NCI-H82 (cell line): ENCODE measurements around the gene IL2RA.
"Not testable (repeated sequence)": the region's sequence is repeated elsewhere in the genome, so short reads cannot be mapped to it uniquely, and the experiment has no call there.

Source experiments
- DNase-seq: peaks from one replicate; lab custom pipeline; 2025; lab: John Stamatoyannopoulos, UW

The IL2RA gene

DNA sequence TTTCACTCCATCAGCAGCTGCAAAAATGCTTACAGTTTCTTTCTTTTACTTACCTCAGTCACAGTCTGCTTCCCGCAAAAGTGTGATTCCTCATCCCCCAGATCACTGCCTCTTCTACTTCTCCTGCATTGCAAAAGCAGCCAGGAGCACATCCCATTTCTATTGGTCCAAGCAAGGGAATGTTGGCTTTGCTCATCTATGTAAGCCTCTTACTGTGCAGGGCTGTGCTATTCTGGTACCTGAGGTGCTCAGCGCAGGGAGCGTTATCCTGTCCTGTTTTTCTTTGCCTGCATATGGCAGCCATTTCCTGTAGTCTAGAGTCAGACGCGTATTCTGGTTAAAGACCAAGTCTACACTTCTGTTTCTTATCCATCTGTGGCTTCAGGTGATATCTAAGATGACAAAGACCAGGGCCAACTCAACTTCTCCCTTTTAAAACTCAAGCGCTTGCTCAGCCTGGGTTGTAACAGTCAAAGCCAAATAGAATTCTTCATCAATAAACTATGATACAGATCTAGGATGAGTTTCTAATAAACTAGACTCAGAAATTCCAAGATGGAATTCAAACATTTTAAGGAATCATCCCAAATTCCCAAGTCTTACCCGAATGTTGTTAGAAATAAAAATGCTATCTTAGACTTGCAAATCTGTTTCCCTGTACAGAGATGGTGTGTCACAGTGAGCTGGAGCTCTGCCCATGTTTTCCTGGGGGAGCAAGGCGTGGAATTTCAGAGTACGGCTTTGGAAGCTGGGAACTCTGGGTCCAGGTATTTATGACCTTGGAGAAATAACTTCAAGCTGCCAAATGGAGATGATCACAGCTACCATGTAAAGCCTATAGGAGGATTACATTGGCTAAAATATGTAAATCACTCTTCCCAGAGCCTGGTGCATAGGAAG is 20.6 kb upstream of the IL2RA start:
- DNase-seq, result peak; percentile 2

DNA sequence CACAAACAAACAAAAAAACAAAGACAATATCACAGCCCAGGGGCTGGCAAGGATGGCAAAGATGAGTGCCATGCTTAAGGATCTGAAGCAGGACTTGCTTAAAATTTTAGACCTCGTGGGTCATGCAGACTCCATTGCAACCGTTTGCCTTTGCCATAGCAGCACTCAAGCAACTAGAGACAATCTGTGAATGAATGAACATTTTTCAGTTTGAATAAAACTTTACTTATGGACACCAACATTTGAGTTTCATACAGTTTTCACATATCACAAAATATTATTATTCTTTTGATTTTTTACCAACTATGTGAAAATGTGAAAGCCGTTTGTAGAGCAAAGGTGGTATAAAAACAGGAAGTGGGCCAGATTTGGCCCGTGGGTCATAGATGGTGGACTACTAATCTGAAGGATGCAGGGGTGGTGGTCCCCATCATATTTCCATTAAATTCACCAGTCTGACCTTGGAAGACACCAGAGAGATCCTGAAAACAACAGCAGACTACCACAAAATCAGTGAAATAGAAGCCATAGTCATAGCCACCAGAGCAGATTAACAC is 18.3 kb upstream of the IL2RA start:
- no peak for DNase-seq

GRCh38 chr10:6079044-6079443 is 16.9 kb upstream of the IL2RA start:
- DNase-seq, result no peak

DNA sequence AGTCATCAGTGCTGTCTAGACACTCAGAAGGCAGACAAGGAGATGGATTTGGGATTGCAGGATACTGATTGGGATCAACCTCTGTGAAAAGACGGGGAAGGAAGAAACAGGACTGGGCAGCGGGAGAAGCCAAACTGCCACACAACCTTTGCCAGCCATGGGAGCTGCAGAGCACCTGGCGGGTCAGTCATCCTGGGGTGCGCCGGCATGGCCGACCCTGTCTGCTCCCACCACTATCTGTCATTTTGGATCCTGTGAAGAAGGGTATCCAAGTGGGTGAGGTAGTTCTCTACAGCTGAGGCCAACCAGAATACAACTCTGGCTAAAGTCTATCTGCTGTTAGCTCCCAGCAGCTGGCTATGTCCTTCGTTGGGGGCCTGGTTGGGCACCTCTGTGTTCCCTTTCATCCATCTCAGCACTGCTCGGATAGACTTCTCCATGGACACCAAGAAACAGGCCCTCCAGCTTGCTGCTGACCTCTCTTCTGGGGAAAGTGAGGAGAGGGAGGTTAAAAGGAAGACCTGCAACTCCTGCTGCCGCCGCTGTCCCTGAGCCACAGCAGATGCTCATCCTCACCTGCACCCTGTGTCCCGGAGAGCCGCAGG is 15.0 kb upstream of the IL2RA start:
- no peak for DNase-seq

- DNase-seq, result no peak
These were observed 12.5 kb upstream of the IL2RA start for GRCh38 chr10:6074489-6075301.

GRCh38 chr10:6072215-6072934 is 10.2 kb upstream of the IL2RA start:
- peak; percentile 6 for DNase-seq

DNA sequence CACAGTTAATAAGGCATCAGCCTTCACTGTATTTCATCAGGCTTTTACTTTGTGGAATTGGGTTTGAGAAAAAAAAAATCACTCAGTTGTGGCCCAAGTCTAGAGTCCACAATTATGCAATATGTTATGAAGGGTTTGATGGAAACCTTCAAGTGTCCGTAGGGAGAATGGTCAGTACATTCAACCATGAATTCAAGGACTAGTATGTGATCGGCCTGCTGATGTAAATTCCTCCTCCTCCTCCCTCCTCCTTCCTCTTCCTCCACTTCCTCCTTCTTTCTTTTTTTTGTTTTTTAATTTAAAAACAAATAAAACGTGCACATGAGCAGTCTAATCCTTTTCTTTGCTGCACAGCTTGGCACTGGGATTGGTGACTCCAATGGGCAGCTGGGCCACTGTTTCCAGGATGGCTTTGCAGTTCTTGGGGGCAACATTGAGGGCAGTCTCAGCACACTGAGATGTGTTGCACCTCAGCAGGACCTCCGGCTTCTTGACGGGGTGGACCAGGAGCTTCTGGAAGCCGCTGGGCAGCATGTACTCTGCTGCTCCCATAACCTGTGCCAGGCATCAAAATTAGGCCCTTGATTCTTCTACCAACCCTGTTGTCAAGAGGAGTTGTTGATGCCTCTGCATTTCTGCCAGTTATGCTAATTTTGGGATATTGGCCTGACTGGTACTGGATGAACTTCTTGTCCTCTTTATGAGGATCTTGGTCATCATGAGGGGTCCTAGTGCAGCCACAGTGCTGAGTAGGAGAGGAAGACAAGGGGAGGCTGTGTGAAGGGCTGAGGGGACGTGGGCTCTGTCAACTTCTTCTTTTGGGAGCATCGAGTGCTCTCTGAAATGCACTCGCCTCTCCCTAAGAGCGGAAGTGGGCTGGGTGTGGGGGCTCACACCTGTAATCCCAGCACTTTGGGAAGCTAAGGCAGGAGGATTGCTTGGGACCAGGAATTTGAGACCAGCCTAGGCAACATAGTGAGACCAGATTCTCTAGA is 9.3 kb upstream of the IL2RA start:
- no peak for DNase-seq

DNA sequence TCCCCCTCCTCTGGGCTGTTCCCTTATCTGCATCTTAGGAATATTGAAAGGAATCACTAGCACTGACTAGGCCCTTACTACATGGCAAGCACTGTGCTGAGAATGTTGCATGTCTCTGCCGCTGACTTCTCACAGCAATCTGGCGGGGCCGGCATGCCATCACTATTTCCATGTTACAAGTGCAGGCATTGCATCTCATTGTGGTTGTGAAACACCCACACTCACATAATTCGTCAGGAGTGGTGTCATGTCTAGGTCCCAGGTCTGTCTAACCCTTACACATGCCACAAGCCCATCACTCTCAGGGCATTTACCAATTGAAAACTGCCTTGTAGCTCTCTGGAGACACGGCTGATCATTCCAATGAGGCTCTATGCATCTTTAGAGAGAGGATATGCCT is 8.5 kb upstream of the IL2RA start:
- DNase-seq, result no peak

- DNase-seq, result peak; percentile 33
These were observed 7.1 kb upstream of the IL2RA start for GRCh38 chr10:6069081-6069931.

- no peak for DNase-seq
These were observed 6.3 kb upstream of the IL2RA start for GRCh38 chr10:6068422-6068821.

DNA sequence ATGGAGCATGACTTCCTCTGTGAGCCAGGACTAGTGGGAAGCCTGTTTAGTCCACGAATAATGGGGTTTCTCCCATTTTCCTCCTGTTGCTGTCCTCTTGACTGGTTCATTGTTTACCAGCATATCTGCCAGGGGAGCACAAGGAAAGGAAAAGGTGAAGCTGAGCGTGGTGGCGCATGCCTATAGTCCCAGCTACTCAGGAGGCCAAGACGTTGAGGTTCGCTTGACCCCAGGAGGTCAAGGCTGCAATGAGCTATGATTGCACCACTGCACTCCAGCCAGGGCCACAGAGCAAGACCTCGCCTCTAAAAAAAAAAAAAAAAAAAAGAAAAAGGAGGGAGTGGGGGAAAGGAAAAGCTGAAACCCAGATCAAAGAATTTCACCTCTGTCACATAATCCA is 5.8 kb upstream of the IL2RA start:
- DNase-seq, result no peak

DNA sequence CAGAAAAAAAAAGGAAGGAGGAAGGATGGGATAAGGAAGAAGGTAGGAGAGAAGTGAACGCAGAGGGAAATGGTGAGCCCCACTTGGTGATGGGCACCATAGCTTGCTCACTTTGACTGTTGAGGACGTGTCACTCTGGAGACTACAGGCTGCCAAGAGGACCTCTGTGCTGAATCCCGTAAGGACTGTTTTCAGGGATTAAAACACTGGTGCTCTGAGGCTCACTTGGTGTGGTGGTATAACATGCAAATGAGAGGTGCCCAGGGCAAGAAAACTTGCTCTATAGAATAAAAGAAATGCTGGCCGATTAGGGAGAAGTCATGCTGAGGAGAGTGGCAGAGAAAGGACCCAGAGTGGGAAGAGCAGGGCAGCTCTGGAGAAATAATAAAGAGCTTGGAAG is 5.3 kb upstream of the IL2RA start:
- DNase-seq, result no peak

DNA sequence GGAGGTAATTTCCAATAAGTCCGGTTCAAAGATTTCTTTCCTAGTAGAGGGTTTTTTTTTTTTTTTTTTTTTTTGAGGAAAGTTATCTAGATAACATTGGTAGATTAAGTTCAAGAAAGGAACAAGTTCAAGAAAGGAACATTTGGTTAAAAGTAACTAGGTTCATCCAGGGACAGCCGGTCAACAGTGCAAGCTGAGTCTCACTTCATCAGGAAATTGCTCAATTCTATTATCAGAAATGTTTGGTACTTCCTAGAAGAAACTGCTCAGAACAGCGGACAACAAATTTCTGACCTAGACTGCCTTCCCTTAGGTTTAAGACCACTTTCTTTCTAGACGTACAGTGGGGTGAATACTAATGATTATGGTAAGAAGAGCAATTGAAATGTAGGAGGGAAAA is 3.7 kb upstream of the IL2RA start:
- DNase-seq, result no peak

DNA sequence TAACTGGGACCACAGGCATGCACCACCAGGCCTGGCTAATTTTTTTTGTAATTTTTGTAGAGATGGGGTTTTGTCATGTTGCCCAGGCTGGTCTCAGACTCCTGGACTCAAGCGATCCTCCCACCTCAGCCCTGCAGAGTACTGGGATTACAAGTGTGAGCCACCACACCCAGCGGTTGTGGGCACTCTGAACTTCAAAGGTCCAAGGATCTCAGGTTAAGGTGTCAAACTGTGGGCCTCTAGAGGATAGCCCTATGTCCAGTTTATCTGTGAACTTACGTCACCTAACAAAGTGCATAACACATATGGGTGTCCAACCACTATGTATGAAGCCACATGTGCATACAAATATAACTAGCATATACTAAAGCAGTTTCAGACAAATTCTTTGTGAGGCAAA is 3.2 kb upstream of the IL2RA start:
- no peak for DNase-seq

GRCh38 chr10:6064726-6065125 is 2.6 kb upstream of the IL2RA start:
- DNase-seq, result not testable (repeated sequence)

- DNase-seq, result no peak
These were observed 2.0 kb upstream of the IL2RA start for GRCh38 chr10:6064119-6064518.

- DNase-seq, result no peak
These were observed 1.1 kb downstream of the IL2RA start for GRCh38 chr10:6061056-6061455.

DNA sequence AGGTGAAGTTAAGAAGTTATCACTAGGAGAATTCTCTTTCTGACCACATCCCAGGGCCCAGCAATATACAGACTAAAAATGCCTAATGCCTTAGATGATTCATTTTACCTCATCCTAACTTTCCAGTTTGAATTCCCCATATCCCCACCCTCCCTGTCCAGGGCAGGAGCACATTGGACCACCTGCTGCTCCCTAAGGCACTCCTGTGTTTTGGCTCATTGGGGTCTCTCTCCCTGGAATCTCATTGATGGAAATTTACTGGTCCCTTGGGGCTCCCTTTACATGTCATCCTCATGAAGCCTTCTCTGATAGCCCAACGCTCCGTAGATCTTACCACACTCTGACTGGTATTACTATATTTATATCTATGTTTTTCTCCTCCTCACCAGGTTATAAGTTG is 2.7 kb downstream of the IL2RA start:
- no peak for DNase-seq

DNA sequence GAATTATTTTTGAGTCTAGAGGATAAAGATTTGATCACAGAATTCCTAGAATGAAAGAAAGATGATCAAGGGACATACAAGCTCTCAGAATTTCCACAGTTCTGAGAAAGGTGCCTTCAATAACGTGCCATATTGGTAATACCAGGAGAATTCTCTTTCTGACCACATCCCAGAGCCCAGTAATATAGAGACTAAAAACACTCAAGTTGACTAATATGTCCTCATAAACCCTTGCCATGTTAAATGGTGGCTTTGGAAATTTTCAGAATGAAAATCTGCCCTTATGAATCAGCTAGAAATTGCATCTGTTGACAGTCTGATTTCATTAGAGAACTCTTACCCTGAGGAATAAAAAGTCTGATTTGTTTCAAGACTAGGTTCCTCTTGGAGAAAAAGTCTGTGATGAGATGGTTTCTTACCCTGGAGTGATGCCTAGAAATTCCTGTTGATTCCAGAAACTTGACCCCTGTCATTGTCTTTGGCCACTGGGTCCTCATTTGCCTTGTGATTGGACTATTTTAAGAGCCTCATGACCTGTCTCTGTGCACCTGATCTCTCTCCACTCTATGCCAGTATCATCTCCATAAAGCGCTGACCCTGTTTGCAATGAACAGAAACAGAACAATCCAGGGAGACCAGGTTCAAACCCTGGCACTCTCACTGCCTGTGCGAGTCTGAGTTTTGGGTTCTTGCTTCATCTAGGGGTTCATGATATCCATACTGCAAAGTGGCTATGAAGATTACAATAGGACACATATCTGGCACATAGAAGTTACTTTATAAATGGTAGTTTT is 3.3 kb downstream of the IL2RA start:
- no peak for DNase-seq
